Measurements from ENCODE around the gene CIBAR2.

GRCh38 chr16:85084841-85085510, 27.3 kb downstream of the CIBAR2 start:
- TF ChIP-seq CTCF (IDR thresholded peaks at IDR 0.05) = no peak
- TF ChIP-seq POLR2A (IDR thresholded peaks at IDR 0.05) = no peak
- TF ChIP-seq EP300 (IDR thresholded peaks at IDR 0.05) = no peak

All from sigmoid colon (tissue), 4 donors.